HepG2 (cell line): ENCODE measurements around the gene DMKN. TPM values are rescaled to one million over a fixed set of nuclear protein-coding genes. Genes with fewer than 3 reads are reported as not detected.

Source experiments
- DMAP1 ChIP-seq: IDR thresholded peaks from 2 replicates; pipeline ENCODE4 v1.6.1; 2016
- GZF1 ChIP-seq: sonication (generic); formaldehyde crosslinking; IDR thresholded peaks from 2 replicates; pipeline ENCODE4 v1.5.1; 2020; ENCODE audit warnings: mild to moderate bottlenecking, missing genetic modification reagents
- JUN ChIP-seq: sonication (generic); formaldehyde crosslinking; IDR thresholded peaks from 2 replicates; pipeline ENCODE4 v1.4.0; 2020; ENCODE audit warnings: mild to moderate bottlenecking, missing genetic modification reagents
- MXI1 ChIP-seq: IDR thresholded peaks from 3 replicates; pipeline ENCODE4 v1.6.1; 2012; ENCODE audit warnings: low read depth, low read length, inconsistent platforms, borderline replicate concordance
- SSRP1 ChIP-seq: IDR thresholded peaks from 2 replicates; pipeline ENCODE4 v1.6.1; 2016; ENCODE audit warnings: control low read depth
- TRIM24 ChIP-seq: sonication (generic); formaldehyde crosslinking; IDR thresholded peaks from 2 replicates; pipeline ENCODE4 v1.8.0; 2022; ENCODE audit warnings: mild to moderate bottlenecking, missing genetic modification reagents
- ZFP37 ChIP-seq: sonication (generic); formaldehyde crosslinking; IDR thresholded peaks from 2 replicates; pipeline ENCODE4 v1.4.0; 2020; ENCODE audit warnings: missing genetic modification reagents, borderline replicate concordance
- ZNF780A ChIP-seq: sonication (generic); formaldehyde crosslinking; IDR thresholded peaks from 2 replicates; pipeline ENCODE4 v1.8.0; 2022; ENCODE audit warnings: mild to moderate bottlenecking, missing genetic modification reagents, moderate library complexity
- polyA plus RNA-seq, 8 experiments: library from polyadenylated mRNA; depleted of rRNA in 3 of 8; stranded (reverse) in 7 of 8; unstranded in 1 of 8; fragments of >200 nt; fragmentation: Illumina TruSeq in 4 of 8; extraction: Trizol in 4 of 8; gene quantifications; 2 replicates each; pipeline versions ENCODE4 v1.2.1 to v1.2.3, GENCODE V29; 2011 to 2016; ENCODE audit warnings: low read depth in 4 of 8, missing spikeins in 1 of 8, mixed read lengths in 1 of 8; ENCODE audit not compliant: insufficient read depth in 1 of 8
- total RNA-seq, 5 experiments: library from RNA; depleted of rRNA; stranded (reverse); fragments of >200 nt; fragmentation: Illumina TruSeq; extraction: Trizol; gene quantifications; 2 replicates each; pipeline ENCODE4 v1.2.3, GENCODE V29; 2016; ENCODE audit warnings: low read depth in 1 of 5
- TF ChIP-seq, protein P1 (sequence below): sonication (generic); formaldehyde crosslinking; IDR thresholded peaks from 2 replicates; pipeline ENCODE4 v1.5.0; 2020; ENCODE audit warnings: missing genetic modification reagents
- TF ChIP-seq, protein P2 (sequence below): sonication (generic); formaldehyde crosslinking; conservative IDR thresholded peaks from 2 replicates; pipeline ENCODE4 v1.4.0; 2020; ENCODE audit warnings: missing genetic modification reagents
- TF ChIP-seq, protein P3 (sequence below), 2 experiments: sonication (generic) in 1 of 2; formaldehyde crosslinking in 1 of 2; IDR thresholded peaks; 2 replicates each; pipeline versions ENCODE4 v1.6.1 to v1.9.0; 2014 to 2022; ENCODE audit warnings: antibody characterized with exemption in 1 of 2, borderline replicate concordance in 1 of 2, inconsistent platforms in 1 of 2, low read depth in 1 of 2, missing genetic modification reagents in 1 of 2
- TF ChIP-seq, protein P4 (sequence below): sonication (generic); formaldehyde crosslinking; IDR thresholded peaks from 2 replicates; pipeline ENCODE4 v1.8.1; 2022; ENCODE audit warnings: low read depth, mild to moderate bottlenecking, missing genetic modification reagents
- TF ChIP-seq, protein P5 (sequence below), 2 experiments: sonication (generic) in 1 of 2; formaldehyde crosslinking in 1 of 2; IDR thresholded peaks; 2 replicates each; pipeline versions ENCODE4 v1.4.0 to v1.6.1; 2018 to 2020; ENCODE audit warnings: missing genetic modification reagents in 2 of 2, borderline replicate concordance in 1 of 2, low read depth in 1 of 2, mild to moderate bottlenecking in 1 of 2, missing biosample characterization in 1 of 2

Gene DMKN
- total and polyA plus RNA-seq, 2 of the 13 experiments (the other 11 are each of a cell fraction or from before 2014, with no cell fraction given), result 50.8 to 57.1 TPM

DNA sequence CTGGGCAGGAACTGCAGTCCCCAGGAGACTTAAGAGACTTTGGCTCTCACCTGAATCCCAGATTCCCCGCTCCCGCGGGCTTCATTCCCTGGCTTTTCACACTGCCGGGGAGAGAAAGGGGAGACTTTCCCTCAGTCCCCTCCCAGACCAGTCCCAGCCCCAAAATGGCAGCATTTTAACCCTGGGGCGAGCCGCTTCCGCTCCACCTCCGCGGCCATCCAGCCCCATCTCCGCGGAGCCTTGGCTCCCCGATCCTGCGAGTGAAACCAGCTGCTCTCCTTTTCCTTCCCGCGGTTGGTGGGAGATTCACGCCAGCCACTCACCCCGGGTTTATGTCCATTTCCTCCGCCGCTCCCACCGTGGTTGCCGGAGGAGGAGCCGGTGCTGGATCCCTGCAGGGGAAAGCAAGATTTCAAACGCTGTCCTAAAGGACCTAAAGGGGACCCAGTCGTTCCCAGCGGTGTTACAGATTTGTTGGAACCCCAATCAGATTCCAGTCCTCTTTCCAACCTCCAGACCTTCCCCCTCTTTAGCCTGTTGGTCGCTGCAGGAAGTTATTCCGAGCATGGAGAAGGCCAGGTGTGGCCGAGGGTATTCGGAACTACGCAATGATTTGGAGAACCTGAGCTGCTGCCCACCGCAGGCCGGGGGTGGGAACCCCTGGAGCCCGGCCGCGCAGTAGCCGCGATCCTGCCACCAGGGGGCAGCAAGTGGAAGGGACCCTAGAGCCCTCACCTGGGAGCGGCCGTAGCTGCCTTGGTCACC, 3.4 kb downstream of the DMKN start (continued):
- TF ChIP-seq, protein P1, sequence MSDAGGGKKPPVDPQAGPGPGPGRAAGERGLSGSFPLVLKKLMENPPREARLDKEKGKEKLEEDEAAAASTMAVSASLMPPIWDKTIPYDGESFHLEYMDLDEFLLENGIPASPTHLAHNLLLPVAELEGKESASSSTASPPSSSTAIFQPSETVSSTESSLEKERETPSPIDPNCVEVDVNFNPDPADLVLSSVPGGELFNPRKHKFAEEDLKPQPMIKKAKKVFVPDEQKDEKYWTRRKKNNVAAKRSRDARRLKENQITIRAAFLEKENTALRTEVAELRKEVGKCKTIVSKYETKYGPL, result no peak
- TF ChIP-seq TRIM24 (CRISPR knock-in tag), result no peak
- TF ChIP-seq ZNF780A, result no peak
- TF ChIP-seq DMAP1 (CRISPR knock-in tag), result peak; percentile 50; the same call in 1 of the 2 replicates
- TF ChIP-seq SSRP1 (CRISPR knock-in tag), result 0 out of 2 replicates have a peak, but pooled peaks have one; percentile 34
- TF ChIP-seq, protein P2, sequence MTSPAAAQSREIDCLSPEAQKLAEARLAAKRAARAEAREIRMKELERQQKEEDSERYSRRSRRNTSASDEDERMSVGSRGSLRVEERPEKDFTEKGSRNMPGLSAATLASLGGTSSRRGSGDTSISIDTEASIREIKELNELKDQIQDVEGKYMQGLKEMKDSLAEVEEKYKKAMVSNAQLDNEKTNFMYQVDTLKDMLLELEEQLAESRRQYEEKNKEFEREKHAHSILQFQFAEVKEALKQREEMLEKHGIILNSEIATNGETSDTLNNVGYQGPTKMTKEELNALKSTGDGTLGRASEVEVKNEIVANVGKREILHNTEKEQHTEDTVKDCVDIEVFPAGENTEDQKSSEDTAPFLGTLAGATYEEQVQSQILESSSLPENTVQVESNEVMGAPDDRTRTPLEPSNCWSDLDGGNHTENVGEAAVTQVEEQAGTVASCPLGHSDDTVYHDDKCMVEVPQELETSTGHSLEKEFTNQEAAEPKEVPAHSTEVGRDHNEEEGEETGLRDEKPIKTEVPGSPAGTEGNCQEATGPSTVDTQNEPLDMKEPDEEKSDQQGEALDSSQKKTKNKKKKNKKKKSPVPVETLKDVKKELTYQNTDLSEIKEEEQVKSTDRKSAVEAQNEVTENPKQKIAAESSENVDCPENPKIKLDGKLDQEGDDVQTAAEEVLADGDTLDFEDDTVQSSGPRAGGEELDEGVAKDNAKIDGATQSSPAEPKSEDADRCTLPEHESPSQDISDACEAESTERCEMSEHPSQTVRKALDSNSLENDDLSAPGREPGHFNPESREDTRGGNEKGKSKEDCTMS (CRISPR knock-in tag), result no peak
- TF ChIP-seq JUN (CRISPR knock-in tag), result no peak
- TF ChIP-seq GZF1, result no peak
- TF ChIP-seq, protein P3, sequence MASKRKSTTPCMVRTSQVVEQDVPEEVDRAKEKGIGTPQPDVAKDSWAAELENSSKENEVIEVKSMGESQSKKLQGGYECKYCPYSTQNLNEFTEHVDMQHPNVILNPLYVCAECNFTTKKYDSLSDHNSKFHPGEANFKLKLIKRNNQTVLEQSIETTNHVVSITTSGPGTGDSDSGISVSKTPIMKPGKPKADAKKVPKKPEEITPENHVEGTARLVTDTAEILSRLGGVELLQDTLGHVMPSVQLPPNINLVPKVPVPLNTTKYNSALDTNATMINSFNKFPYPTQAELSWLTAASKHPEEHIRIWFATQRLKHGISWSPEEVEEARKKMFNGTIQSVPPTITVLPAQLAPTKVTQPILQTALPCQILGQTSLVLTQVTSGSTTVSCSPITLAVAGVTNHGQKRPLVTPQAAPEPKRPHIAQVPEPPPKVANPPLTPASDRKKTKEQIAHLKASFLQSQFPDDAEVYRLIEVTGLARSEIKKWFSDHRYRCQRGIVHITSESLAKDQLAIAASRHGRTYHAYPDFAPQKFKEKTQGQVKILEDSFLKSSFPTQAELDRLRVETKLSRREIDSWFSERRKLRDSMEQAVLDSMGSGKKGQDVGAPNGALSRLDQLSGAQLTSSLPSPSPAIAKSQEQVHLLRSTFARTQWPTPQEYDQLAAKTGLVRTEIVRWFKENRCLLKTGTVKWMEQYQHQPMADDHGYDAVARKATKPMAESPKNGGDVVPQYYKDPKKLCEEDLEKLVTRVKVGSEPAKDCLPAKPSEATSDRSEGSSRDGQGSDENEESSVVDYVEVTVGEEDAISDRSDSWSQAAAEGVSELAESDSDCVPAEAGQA (IDR thresholded peaks at IDR 0.05; ENCODE audit: low read depth), result no peak
- TF ChIP-seq, protein P3 (CRISPR knock-in tag; IDR thresholded peaks at IDR 0.05; ENCODE audit: borderline replicate concordance), result no peak
- no peak; the same call in 2 of the 3 replicates for TF ChIP-seq MXI1
- no peak for TF ChIP-seq ZFP37 (CRISPR knock-in tag)
- TF ChIP-seq, protein P4, sequence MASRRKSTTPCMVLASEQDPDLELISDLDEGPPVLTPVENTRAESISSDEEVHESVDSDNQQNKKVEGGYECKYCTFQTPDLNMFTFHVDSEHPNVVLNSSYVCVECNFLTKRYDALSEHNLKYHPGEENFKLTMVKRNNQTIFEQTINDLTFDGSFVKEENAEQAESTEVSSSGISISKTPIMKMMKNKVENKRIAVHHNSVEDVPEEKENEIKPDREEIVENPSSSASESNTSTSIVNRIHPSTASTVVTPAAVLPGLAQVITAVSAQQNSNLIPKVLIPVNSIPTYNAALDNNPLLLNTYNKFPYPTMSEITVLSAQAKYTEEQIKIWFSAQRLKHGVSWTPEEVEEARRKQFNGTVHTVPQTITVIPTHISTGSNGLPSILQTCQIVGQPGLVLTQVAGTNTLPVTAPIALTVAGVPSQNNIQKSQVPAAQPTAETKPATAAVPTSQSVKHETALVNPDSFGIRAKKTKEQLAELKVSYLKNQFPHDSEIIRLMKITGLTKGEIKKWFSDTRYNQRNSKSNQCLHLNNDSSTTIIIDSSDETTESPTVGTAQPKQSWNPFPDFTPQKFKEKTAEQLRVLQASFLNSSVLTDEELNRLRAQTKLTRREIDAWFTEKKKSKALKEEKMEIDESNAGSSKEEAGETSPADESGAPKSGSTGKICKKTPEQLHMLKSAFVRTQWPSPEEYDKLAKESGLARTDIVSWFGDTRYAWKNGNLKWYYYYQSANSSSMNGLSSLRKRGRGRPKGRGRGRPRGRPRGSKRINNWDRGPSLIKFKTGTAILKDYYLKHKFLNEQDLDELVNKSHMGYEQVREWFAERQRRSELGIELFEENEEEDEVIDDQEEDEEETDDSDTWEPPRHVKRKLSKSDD (CRISPR knock-in tag), result no peak
- TF ChIP-seq, protein P5, sequence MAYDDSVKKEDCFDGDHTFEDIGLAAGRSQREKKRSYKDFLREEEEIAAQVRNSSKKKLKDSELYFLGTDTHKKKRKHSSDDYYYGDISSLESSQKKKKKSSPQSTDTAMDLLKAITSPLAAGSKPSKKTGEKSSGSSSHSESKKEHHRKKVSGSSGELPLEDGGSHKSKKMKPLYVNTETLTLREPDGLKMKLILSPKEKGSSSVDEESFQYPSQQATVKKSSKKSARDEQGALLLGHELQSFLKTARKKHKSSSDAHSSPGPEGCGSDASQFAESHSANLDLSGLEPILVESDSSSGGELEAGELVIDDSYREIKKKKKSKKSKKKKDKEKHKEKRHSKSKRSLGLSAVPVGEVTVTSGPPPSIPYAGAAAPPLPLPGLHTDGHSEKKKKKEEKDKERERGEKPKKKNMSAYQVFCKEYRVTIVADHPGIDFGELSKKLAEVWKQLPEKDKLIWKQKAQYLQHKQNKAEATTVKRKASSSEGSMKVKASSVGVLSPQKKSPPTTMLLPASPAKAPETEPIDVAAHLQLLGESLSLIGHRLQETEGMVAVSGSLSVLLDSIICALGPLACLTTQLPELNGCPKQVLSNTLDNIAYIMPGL (CRISPR knock-in tag; IDR thresholded peaks at IDR 0.05; ENCODE audit: borderline replicate concordance in 1 of 2, low read depth in 1 of 2), result peak; percentile 92 to 94
